ENCODE results near the gene PLK5.
A peak's percentile ranks its signal among the peaks of the same experiment; 100 is the strongest.
"Not testable (repeated sequence)": the region's sequence is repeated elsewhere in the genome, so short reads cannot be mapped to it uniquely, and the experiment has no call there.

The PLK5 gene

DNA sequence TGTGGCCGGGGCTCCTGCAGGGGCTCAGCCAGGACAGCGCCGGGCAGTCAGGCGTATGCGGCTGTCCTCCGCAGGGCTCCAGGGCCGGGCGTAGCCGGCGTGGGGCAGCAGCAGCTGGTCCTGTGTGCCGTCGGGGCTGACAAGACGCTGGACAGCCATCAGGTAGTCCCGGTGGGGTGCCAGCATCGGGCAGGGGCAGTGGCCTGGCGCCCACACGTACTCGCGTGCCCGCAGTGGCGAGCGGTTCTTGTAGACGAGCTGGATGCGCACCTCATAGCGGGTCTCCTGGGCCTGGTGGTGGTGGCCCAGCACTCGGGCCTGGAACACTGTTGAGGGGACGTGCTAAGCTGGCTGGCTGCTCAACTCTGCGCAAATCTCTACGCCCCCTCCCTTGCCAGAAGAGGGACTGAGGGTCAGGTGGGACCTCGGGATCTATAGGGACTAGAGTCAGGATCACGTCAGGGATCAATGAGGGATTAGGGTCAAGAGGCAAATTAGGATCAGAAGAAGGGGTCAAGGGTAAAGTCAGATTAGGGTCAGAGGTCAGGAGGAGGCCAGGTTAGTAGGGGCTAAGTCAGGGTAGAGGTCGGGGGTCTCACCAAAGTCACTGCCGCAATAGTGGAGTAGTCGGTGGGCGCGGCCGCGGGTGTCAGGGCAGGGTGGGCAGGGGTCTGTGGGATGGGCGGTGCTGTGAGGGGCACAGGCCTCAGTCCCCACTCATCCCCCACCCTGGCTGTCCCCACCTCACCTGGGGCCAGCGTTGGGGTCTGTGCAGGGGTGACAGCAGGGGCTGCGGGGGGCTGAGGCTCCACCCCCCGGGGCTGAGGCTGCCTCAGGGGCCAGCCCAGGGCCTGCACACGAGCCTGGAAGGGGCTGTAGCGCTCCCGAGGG, 17.6 kb upstream of the PLK5 start:
- no peak for FAIRE-seq
- no peak for DNase-seq (ENCODE audit: extremely low spot score, insufficient read length, low read depth)

DNA sequence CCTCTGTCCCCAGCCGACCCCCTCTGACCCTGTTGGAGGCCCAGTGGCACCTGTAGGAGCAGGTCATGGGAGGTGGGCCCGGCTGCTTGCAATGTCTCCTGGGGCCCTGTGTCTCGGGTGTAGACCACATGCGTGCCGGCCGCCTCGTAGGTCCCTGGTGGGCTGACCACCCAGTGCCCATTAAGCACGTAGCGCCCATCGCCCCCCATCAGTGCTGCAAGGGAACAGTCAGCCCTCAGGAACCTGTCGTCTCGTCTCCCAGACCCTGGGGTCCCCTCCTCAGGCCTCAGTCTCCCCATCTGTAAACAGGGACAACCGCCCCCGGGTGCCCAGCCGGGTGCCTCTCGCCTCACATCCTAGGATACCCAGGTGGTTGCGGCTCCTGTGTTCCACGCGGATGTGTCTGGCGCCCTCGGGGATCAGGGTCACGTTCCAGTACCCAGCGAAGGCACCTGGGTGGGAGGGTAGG, 16.7 kb upstream of the PLK5 start:
- no peak for DNase-seq (ENCODE audit: extremely low spot score, insufficient read length, low read depth)
- no peak for FAIRE-seq

DNA sequence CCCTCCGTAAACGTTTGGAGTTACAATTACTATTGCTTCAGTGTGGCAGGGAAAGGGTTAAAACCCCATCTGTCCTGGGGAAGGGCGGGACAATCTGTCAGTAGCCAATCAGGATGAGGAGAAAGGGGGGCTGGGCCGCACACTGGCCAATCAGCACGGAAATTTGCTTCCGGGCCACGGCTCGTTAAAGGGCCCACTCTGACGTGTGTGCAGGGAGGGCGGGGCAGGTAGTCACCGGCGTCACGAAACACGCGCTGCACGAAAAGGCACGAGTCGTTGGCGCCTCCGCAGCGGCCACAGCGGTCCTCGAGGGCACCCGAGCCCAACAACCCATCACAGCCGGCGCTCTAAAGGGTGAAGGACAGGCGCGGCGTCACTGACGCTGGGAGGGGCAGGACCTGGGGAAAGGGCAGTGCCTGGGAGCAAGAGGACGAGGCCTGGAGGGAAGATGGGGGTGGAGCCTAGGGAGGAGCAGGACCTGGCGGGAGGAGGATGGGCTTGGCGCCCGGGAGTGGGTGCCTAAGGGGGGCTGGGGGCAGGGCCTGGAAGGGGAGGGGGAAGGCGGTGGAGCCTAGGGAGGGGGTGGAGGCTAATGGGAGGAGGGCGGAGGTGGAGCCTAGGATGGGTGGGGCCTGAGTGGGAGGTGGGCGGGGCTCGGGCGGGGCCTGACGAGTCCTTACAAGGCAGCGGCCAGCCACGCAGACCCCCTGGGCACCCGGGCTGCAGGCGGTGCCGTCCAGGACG, 15.9 kb upstream of the PLK5 start:
- peak; percentile 82 for FAIRE-seq
- DNase-seq (ENCODE audit: extremely low spot score, insufficient read length, low read depth), result peak; percentile 79

DNA sequence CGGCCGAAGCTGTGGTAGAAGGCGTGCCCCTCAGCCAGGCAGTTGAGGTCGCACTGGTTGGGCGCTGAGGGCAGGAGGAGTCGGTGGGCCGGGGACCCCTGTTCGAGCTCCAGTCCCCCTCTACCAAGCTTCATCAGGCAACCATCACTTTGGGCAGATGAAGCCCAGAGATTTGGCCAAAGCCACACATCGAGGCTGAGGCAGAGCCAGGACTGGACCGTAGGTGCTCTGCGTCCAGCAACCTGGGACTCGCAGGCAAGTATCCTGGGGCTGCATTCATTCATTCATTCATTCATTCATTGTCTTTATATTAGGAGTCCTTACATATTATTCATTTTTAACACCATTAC, 15.4 kb upstream of the PLK5 start:
- DNase-seq (ENCODE audit: extremely low spot score, insufficient read length, low read depth) (no peak), FAIRE-seq (no peak)

DNA sequence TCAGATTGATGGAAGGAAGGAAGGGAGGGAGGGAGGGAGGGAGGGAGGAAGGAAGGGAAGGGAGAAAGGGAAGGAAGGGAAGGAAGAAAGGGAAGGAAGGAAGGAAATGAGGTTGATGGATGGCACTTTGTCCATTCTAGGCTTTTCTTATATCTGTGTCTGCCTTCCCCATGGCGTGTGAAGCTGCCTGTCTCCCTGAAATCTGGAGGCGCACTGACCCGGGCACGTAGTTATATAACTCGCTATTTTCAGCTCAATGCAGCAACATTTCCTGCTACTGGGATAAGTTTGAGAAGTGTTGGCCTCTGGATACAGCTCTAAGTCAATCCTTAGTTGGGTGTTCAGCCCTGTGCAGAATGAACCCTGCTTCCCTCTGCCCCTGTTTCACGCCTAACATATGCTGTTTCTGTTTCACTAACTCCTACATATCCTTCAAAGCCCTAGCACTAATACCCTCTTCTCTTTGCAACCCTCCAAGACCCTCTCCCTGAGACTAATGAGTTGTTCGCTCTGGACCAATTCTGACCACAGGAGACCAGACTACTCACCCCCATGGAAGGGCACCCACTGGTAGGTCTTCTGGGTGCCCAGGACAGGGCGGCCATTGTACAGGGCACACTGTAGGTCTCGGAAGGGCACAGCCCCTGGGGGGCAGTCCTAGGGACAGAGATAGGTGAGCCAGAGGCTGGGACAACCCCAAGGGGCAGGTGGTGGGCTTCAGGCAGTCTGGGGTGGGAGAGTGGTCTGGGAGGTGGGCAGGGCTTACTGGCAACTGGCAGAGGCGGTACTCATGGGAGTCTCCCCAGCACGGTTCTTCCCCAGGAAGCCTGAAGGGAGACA, 14.1 kb upstream of the PLK5 start:
- DNase-seq (ENCODE audit: extremely low spot score, insufficient read length, low read depth), result no peak
- no peak for FAIRE-seq

DNA sequence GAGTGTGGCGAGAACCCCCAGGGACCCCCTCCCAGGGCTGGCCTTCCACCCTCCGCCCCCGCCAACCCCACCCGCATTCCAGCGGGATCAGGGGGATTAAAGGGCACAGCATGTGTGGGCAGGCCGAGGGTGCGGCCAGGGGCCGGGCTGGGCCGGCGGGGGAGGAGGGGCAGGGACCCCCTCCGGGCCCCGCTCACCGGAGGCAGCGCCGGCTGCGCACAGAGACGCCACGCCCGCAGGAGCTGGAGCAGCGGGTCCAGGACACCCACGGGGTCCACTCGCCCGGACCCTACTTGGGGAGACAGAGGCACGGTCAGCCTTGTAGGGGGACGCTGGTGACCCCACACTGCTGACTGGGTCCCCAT, 13.5 kb upstream of the PLK5 start:
- FAIRE-seq, result no peak
- DNase-seq (ENCODE audit: extremely low spot score, insufficient read length, low read depth), result no peak

DNA sequence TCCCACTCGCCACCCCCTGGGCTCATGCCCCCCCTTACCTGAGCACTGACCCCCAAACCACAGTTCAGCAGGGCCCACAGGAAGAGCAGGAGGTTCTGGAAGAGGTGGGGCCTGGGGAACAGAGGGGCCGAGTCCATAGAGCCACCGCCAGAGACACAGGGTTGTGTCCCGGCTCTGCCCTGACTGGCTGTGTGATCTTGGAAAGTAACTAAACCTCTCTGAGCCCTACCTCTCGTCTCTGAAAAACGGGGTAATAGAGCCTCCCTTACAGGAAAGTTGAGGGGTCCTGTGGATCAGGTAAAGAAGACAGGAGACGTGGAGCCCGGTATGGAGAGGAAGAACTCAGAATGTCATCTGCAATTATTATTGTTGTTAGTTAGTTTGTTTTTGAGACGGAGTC, 13.1 kb upstream of the PLK5 start:
- FAIRE-seq, result no peak

DNA sequence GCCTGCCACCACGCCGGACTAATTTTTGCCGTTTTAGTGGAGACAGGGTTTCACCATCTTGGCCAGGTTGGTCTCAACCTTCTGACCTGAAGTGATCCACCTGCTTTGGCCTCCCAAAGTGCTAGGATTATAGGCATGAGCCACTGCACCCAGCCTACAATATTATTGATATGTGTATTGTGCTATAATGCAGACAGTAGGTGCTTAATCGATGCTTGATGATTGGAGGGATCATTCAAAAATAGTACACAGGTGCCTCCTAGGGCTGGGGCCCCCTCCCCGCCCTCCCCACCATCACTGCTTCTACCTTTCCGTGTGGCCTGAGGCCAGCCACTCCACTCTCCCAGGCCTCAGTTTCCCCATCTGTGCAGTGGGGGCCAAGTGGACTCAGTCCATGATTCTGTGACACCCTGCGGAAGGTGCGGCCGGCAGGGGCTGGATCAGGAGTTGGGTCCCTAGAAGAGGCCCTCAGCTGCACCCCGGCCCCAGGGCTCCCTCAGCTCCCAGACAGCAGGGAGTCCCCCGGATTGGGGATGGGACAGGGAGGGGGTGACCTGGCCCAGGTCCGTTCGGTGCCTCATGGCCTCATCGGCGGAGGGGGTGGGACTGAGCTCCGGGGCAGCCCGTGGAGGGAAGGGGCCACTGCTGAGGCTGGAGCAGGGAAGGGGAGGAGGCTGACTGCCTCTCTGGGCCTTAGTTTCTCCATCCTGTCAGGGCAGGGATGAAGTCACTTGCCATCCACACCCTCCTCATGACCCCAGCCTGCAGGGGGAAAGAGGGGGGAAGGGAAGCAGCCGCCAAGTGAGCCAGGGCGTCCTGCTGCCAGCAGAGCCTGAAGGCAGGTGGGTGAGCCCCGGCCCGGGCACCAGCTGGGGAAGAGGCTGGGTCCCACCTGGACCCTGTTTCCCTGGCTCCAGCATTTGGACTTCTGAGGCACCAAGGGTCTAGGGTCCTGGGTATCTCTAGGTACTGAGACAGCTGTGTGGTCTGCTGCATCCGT, 12.3 kb upstream of the PLK5 start:
- DNase-seq (ENCODE audit: extremely low spot score, insufficient read length, low read depth), result no peak
- FAIRE-seq, result no peak

More for the DNA sequence above, 13.1 kb upstream of the PLK5 start:
- DNase-seq (ENCODE audit: extremely low spot score, insufficient read length, low read depth), result no peak

DNA sequence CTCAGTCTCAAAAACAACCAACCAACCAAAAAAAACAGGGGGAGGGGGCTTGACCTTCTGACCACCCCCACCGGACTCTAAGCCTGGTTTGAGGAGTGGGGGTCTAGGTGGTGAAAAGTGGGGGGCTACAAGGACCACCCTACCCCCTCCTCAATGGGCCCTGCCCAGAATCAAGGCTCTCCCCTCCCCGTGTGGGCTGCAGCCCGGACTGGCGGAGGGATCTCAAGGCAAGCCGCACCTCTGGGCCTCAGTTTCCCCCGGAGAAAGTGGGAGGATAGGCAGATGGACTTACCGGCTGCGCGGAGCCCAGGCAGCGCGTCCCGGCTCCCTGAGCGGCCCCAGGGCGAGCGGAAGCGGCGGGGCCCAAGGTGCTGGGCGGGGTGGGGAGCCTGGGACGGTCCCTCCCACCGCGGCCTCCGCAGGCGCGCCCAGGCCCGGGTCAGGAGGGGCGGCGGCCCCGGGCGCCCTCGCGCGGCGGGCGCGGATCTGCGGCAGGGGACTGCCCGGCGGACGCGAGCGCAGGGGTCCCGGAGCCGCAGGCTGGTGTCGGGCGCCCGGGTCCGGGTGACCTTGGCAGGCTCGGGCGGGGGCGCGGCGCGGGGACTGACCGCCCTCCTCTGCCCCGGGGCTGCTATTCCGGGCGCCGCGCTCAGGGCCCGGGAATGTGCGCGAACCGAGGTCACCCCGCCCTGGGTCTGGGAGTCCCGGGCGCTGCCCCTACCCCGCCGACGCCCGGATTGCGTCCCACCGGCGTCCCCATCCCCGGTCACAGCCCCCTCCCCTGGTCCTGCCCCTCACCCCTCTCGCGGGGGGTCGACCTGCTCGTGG, 11.0 kb upstream of the PLK5 start, which contains the start of gene ADAMTSL5:
ADAMTSL5 (minus strand) TSS at position 349 of the 828 bp plus-strand sequence. CDS start 2,076 bp downstream, outside the sequence.
- FAIRE-seq (peak; percentile 48), DNase-seq (ENCODE audit: extremely low spot score, insufficient read length, low read depth) (peak; percentile 64)

DNA sequence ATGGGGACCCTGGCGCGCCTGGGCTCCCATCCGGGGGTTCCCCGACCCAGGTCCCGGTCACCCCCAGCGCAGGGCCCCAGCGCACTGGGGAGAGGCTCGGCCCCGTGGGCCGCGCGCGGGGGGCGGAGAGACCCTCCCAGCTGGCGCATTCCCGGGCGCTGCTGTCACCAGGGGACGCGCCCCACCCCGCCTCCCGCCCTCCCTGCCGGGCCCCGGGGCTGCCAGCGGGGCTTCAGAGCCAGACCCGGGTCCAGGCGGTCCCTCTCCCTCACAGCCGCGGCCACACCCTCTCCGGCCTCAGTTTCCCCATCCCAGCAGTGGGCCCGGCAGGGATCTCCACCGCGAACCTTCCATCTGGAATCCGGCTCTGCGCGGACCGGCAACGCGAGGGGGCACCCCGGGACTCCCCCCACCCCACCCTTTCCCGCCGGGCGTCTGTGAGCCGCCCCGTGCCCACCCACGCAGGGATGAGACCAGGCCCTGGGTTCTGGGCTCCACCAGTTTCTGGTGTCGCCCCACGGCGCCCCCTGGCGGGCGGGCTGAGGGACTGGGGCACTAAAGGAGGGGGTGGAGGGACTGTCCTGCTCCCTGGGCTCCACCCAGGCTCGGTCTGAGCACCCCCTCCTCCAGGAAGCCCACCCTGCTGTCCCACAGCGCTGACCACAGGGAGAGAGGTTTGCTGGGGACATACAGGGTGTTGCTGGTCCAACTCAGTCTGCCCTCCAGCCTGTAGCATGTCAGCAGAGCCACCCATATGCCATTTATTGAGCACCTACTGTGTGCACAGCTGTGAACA, 10.2 kb upstream of the PLK5 start:
- DNase-seq (ENCODE audit: extremely low spot score, insufficient read length, low read depth), result no peak
- no peak for FAIRE-seq

DNA sequence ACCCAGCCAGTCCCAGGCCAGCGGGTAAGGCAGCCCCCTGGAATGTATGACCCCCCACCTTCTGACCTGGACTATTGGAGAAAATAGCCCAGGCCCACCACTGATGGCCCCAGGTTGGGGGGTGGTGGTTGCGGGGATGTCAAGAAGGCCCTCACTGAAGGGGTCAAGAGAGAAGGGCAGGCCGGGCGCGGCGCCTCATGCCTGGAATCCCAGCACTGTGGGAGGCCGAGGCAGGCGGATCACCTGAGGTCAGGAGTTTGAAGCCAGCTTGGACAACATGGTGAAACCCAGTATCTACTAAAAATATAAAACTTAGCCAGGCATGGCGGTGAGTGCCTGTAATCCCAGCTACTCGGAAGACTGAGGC, 9.6 kb upstream of the PLK5 start:
- FAIRE-seq (no peak), DNase-seq (ENCODE audit: extremely low spot score, insufficient read length, low read depth) (no peak)

DNA sequence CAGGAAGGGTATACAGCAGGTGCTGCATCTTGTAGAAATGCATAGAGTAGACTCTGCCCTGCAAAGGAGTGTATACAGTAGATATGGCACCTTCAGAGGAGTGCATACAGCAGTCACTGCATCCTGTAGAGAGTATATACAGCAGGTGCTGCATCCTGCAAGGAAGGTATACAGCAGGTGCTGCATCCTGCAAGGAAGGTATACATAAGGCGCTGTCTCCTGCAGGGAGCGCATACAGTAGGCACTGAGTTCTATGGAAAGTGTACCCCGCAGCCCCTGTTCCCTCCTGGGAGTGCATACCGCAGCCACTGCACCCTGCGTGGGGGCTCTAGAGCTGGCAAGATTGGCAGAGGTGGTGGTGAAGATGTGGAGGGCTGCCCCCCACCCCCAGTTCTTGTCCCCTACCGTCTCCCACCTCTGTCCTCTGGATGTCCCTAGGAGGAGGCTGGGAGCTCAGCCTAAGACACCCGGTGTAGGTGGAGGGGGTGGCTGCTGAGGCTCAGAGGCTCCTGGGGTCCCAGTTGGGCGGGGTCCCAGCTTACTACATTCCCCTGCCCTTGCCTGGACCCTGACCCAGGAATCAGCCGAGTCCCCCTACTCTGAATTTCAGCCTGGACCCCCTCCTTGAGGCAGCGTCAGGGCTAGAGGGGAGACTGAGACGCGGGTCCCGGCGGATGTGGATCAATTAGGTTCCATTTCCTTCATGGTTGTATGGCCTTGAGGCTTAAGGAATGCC, 8.7 kb upstream of the PLK5 start:
- DNase-seq (ENCODE audit: extremely low spot score, insufficient read length, low read depth) (no peak), FAIRE-seq (no peak)

DNA sequence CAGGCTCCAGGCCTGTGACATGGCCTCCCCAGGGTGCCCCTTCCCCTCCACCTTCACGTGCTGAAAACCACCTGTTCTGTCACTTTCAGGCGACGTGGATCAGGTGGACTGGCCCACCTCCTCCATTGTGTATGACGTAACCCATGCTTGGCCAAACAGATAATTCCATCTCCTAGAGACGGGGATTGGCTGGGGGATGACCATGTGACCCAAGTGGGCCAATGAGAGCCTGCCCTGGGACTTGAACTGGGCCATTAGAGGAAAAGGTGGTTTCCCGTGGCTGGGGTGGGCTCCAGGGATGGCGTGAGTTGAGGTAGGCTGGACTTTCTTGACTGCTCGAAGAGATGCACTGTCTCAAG, 7.5 kb upstream of the PLK5 start:
- FAIRE-seq (no peak), DNase-seq (ENCODE audit: extremely low spot score, insufficient read length, low read depth) (no peak)

DNA sequence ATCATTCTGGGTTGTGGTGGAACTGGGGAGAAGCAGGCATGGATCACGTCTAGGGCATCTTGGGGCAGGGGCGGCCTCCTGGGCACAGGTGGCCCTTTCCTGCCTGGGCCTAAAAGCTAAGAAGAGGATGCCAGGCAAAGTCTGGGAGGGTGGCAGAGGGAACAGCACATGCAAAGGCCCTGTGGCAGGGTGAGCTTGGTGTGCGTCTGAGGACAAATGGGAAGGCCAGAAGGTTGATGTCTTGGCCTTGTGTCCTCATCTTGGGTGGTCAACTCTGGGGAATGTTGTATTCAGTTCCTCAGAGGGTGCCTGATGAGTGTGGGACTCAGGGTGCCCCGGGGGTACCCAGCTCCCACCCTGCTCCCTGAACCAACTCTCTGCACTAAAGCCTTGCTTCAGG, 5.4 kb upstream of the PLK5 start:
- FAIRE-seq (no peak), DNase-seq (ENCODE audit: extremely low spot score, insufficient read length, low read depth) (no peak)

DNA sequence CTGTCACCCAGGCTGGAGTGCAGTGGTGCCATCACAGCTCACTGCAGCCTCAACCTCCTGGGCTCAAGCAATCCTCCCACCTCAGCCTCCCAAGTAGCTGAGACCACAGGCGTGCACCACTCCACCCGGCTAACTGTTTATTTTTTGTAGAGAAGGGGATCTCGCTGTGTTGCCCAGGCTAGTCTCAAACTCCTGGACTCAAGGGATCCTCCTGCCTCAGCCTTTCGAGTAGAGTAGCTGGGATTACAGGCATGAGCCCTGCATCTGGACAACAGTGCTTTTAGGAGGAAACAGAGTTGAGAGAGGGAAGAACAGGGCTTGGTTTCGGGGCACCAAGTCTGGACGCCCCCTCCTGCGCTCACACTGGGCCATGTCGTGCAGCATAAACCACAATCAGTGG, 4.1 kb upstream of the PLK5 start:
- DNase-seq (ENCODE audit: extremely low spot score, insufficient read length, low read depth); FAIRE-seq: not testable (repeated sequence)

DNA sequence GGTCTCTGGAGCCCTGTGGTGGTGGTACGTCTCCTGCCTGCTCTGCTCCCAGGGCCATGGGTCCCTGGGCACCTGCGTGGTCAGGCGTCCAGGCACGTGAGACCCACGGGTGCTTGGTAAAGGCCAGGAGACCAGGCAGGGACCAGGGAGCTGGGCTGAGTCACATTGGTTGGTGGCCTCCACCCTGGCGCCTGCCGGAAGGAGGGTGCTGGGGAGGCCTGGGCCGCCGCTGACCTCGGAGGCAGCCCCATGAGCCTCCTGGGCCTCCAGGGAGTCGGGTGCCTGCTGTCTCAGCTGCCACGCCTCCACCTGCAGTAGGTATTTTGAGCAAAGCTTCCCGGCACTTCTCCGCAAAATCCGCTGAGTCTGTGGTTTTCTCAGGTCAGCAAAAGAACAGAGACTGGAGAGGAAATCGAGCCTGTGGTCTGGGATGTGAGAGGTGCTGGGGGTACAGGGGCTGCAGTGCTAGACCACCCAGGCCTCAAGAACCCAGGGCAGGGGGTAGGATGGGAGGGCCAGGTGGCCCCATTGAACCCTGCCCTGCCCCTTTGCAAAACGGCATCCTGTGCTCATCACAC, 3.6 kb upstream of the PLK5 start:
- no peak for DNase-seq (ENCODE audit: extremely low spot score, insufficient read length, low read depth)
- FAIRE-seq, result no peak

DNA sequence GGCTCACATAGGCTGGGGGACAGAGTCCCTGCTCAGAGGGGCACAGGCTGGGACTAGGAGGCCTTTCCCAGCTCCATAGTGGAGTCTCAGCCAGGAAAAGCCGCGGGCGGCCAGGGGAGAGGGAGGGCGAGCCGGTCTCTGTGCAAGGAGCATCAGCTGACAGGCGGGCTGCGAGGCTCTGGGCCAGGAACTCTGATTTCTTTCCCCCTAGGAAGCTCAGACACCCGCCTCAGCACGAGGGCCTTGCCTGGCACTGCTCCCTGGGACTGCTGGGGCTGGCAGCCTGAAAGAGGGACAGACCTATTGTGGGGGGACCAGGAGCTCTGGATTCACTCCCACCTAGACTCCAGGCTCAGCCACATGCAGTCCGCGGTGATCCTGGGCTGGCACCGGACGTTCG, 2.2 kb upstream of the PLK5 start:
- DNase-seq (ENCODE audit: extremely low spot score, insufficient read length, low read depth), result no peak
- FAIRE-seq, result no peak
